IPS-18c (cell line): ENCODE results near the gene TDRD9.

Source experiments
- H3K4me3 ChIP-seq: 2 replicates; pipeline ENCODE4 v1.7.0; 2013; ENCODE audit warnings: low read depth, mild to moderate bottlenecking, low read length, moderate library complexity; ENCODE audit not compliant: insufficient read depth
- H3K9me3 ChIP-seq: one replicate; pipeline ENCODE4 v1.6.1; 2013; ENCODE audit warnings: mild to moderate bottlenecking, low read length, moderate library complexity; ENCODE audit not compliant: control insufficient read depth, insufficient read depth

The TDRD9 gene

GRCh38 chr14:103889313-103890051 lies 38.8 kb upstream of the TDRD9 start:
- no peak overlapping the region for H3K4me3 ChIP-seq
- no peaks in the 10 kb centered on the region for H3K9me3 ChIP-seq

DNA sequence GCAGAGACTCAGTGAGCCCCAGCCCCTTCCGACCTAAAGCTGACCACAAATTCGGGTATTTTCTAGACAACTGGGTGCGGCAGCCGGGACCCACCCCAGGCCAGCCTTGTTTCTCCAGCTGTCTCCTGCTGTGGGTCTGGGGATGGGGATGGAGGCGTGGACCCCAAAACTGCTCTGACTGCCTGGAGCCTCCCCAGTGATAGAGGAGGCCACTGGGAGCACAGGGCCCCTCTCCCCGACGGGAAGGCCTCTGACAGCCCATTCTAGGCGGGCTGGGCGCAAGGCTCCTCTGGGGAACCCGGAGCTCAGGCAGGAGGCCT lies 38.2 kb upstream of the TDRD9 start:
- H3K4me3 ChIP-seq, result no peak overlapping the region
- H3K9me3 ChIP-seq, result no peaks in the 10 kb centered on the region

GRCh38 chr14:103890821-103891666 lies 37.2 kb upstream of the TDRD9 start:
- H3K4me3 ChIP-seq, result no peak overlapping the region
- H3K9me3 ChIP-seq, result peaks cover 1% of the 10 kb centered on the region

DNA sequence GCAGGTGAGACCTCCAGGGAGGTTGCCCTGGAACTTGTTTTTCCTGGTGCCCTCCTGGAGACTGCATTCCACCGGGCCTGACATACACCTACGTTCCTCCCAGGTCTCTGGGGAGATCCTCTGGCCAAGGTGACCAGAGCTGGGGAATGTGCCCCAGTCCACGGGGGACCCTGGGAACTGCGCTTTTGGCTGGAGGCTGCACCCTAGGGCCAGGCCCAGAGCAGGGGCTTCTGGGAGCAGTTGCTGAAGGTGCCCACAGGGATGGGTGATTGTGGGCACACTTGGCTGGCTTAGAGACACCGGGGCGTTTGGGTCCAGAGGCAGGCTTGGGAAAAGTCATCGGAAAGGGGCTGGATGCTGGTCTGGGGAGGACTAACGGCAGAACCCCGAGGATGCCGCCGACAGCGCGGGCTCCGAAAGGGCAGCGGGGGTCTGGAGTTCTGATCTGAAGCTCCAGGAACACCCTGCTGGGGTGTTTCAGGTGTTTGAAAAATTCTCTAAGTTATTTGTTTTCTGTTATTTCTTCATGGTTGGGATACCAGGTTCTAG lies 36.5 kb upstream of the TDRD9 start:
- Histone ChIP-seq H3K4me3 (no peak overlapping the region), H3K9me3 (peaks cover 4% of the 10 kb centered on the region)

DNA sequence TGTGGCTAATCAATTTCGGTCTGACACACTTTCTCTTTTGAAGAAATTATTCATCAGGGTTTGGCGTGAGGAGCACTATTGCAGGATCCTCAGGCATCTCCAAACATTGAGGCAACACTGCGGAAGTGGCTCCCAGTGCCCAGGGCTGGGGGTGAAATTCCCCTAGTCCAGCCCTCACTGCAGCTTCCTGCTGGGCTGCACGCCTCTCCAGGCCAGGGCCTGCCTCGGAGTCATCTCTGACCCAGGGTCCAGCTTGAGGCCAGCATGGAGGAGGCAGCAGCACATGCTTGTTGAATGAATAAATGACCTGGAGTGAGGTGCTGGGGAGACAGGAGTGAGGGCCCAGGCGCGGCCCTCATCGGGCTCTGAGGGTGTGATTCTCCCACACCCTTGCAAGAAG lies 36.0 kb upstream of the TDRD9 start:
- H3K4me3 ChIP-seq, result no peak overlapping the region
- peaks cover 4% of the 10 kb centered on the region for H3K9me3 ChIP-seq

DNA sequence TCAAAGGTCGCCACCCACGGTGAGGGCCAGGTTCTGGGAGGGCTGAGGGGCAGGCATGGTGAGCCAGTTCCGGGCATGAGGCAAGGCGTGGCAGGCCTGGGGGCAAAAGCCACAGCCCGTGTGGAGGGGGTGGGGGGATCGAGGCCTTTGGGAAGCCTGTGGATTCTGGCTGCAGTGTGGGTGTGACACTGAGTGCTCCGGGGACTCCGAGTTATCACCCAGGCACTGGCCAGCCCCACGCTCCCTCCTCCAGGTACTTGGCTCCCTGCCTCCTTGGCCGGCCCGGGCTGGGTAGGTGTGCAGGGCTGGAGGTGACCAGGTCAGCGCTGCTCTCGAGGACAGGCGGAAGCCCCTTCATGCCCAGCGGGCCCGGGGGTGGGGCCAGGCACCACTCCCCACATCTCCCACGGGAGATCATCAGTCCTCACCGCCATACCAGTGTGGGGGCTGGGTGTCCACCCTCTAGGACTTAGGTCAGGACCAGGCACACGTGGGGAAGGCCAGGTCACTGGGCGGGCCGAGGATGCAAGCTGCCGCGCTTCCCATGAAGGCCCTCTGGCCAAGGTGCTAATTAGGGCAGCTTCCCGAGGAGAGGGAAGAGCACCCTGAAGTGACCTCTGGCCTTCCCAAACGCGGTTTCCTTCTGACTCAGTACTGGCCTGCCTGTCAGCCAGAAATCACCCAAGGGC lies 34.1 kb upstream of the TDRD9 start:
- no peak overlapping the region for H3K4me3 ChIP-seq
- H3K9me3 ChIP-seq, result peaks cover 4% of the 10 kb centered on the region

GRCh38 chr14:103894723-103895059 lies 33.6 kb upstream of the TDRD9 start:
- Histone ChIP-seq H3K4me3 (no peak overlapping the region), H3K9me3 (peaks cover 4% of the 10 kb centered on the region)

DNA sequence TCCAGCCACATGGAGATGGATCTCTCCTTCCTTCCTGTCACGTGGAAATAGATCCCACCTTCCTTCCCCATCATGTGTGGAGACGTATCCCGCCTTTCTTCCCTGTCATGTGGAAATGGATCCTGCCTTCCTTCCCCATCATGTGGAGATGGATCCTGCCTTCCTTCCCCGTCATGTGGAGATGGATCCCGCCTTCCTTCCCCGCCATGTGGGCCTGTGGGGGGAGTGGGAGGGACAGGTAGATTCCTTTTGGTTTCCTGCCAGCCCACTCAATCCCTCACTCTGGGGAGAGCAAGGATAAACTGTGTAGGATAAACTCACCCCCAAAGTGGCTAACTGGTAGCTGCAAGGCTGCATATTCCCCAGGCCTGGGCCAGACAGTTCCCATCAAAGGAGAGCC lies 31.7 kb upstream of the TDRD9 start:
- Histone ChIP-seq H3K4me3 (no peak overlapping the region), H3K9me3 (peaks cover 4% of the 10 kb centered on the region)

GRCh38 chr14:103897075-103897947 lies 30.9 kb upstream of the TDRD9 start:
- Histone ChIP-seq H3K4me3 (no peak overlapping the region), H3K9me3 (peaks cover 4% of the 10 kb centered on the region)

DNA sequence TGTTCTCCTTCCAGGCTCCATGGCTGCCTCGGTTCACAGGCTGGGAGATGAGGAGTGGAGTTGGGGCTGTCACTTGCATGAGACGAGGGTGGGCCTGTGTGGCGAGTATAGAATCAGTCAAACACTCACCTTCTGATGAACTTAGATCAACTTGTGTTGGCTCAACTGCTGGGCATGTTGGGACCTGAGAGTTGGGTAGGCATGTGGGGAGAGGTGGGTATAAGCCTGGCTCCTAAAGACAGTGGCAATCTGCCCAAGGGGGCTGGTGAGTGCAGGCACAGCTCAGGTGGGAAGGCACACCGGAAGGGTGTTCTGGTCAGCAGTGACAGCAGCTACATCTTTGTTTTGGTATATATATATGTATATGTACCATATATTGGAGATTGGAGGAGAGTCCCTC lies 30.1 kb upstream of the TDRD9 start:
- Histone ChIP-seq H3K4me3 (no peak overlapping the region), H3K9me3 (peaks cover 4% of the 10 kb centered on the region)

GRCh38 chr14:103898711-103899110 lies 29.5 kb upstream of the TDRD9 start:
- Histone ChIP-seq H3K4me3 (no peak overlapping the region), H3K9me3 (peaks cover 4% of the 10 kb centered on the region)

DNA sequence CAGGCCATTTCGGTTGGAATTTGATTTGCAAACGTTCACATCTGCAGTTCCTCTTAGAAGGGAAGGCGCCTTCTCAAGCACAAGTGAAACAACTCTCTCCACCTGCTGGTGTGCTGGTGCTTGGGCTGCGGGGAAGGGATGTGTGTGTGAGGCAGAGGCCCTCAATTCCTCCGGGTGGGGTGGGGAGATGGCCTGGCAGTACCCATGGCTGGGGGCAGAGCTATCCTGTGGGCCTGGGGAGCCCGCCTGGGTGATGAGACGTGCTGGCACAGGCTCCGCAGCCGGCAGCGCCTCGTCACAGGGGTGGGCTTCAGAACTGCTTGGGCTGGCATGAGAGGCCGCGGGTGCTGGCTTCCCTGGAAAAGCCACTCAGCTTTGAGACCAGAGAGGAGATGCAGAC lies 28.9 kb upstream of the TDRD9 start:
- Histone ChIP-seq H3K4me3 (no peak overlapping the region), H3K9me3 (peaks cover 4% of the 10 kb centered on the region)

- Histone ChIP-seq H3K4me3 (no peak overlapping the region), H3K9me3 (peaks cover 4% of the 10 kb centered on the region)
Observed at GRCh38 chr14:103899833-103900232, 28.4 kb upstream of the TDRD9 start.

DNA sequence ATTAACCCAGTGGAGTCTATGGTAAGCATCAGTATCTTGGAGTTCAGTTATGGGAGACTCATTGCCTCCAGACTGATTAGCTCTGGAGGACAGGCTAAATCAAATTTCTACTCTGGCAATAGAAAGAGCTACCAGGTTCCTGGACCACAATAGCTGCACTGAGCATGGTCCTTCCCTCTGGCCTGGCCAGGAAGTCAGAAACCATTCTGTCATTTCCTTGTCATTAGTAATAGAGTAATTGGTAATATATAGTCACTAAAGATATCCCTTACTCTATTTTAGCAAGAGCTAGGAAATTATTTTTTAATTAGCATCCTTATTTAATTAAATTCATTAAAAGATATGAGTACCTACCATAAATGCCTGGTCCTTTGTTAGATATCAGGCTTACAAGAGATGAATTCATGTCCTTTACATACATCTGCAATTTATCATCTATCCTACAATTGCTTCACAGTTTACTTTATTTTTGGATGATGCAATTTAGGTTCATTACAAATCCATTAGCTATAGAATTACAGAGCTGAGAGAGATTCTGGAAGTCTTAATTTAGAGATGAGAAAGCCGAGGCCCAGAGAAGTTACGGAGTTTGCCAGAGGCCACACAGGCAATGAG lies 23.7 kb upstream of the TDRD9 start:
- Histone ChIP-seq H3K9me3 (no peaks in the 10 kb centered on the region), H3K4me3 (no peak overlapping the region)

DNA sequence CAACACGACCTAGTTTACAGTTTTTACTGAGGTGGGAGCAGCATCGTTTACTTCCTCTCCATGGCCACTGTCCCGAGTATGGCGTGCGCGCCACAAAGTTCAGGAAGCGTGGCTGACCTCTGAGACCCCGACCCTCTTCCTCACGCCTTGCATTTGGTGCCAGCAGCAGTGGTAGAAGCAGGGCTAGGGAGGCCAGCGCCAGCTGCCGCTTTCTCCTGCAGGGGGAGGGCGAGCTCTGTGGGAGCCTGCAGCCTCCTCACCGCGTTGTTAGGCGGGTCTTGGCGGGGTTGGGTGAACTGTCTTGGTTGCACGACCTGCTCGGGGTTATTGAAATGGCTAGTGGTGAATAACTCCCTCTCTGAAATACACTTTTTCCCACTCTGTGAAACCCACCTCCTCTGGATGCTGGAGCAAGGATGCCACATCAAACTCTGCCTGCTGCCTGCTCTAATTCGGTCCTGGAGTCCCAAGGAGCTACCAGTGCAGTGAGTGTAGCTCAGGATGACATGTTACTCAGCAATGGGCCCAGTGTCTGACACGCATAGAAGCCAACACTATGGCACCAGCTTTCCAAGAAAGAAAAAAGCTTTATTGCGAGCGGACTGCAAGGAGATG lies 22.3 kb upstream of the TDRD9 start:
- Histone ChIP-seq H3K9me3 (no peaks in the 10 kb centered on the region), H3K4me3 (no peak overlapping the region)

GRCh38 chr14:103908580-103908979 lies 19.7 kb upstream of the TDRD9 start:
- H3K9me3 ChIP-seq, result no peaks in the 10 kb centered on the region
- H3K4me3 ChIP-seq, result no peak overlapping the region
